ENCODE data around the gene ERVFRD-1. TPM values are rescaled to one million over a fixed set of nuclear protein-coding genes. Genes with fewer than 3 reads are reported as not detected.

ERVFRD-1 gene
- total RNA-seq, 2 experiments from 2014 or later: not detected

GRCh38 chr6:11129908-11130565, 18.5 kb upstream of the ERVFRD-1 start:
- POLR2A ChIA-PET: no interaction called here
- H3K27ac Mint-ChIP-seq: no peak overlapping the region
- CTCF ChIA-PET: interaction anchor here (1.3 kb wide), 1 partner anchor 34 kb away, joined by 3 read pairs; no protein-coding TSS in a partner anchor
- intact Hi-C loops (cut with micrococcal nuclease): no loop called here
- no peak for DNase-seq
- H3K4me3 Mint-ChIP-seq: no peak overlapping the region
- no peak for ATAC-seq
- no peaks in the 10 kb centered on the region for H3K9me3 Mint-ChIP-seq
- no peaks in the 10 kb centered on the region for H3K27me3 Mint-ChIP-seq
- peaks cover 14% of the 10 kb centered on the region for H3K4me1 Mint-ChIP-seq (ENCODE audit: low read depth)
- peaks cover 20% of the 10 kb centered on the region for H3K36me3 Mint-ChIP-seq (ENCODE audit: low read depth)
- TF ChIP-seq, protein P1, sequence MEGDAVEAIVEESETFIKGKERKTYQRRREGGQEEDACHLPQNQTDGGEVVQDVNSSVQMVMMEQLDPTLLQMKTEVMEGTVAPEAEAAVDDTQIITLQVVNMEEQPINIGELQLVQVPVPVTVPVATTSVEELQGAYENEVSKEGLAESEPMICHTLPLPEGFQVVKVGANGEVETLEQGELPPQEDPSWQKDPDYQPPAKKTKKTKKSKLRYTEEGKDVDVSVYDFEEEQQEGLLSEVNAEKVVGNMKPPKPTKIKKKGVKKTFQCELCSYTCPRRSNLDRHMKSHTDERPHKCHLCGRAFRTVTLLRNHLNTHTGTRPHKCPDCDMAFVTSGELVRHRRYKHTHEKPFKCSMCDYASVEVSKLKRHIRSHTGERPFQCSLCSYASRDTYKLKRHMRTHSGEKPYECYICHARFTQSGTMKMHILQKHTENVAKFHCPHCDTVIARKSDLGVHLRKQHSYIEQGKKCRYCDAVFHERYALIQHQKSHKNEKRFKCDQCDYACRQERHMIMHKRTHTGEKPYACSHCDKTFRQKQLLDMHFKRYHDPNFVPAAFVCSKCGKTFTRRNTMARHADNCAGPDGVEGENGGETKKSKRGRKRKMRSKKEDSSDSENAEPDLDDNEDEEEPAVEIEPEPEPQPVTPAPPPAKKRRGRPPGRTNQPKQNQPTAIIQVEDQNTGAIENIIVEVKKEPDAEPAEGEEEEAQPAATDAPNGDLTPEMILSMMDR (IDR thresholded peaks at IDR 0.05): no peak

- ATAC-seq (no peak), DNase-seq (no peak)
- Mint-ChIP-seq H3K4me3 (no peak overlapping the region), H3K27ac (no peak overlapping the region), H3K36me3 (ENCODE audit: low read depth) (peaks cover 13% of the 10 kb centered on the region), H3K9me3 (no peaks in the 10 kb centered on the region), H3K27me3 (no peaks in the 10 kb centered on the region), H3K4me1 (ENCODE audit: low read depth) (peaks cover 16% of the 10 kb centered on the region)
- intact Hi-C loops (cut with micrococcal nuclease): no loop called here
- TF ChIP-seq, protein P1 (IDR thresholded peaks at IDR 0.05): no peak
- POLR2A ChIA-PET: no interaction called here
- CTCF ChIA-PET: interaction anchor here (1.0 kb wide), 2 partner anchors 15 to 368 kb away, joined by 3 to 6 read pairs; no protein-coding TSS in a partner anchor
Measured at GRCh38 chr6:11128608-11129007, 17.1 kb upstream of the ERVFRD-1 start.

GRCh38 chr6:11126876-11127275, 15.4 kb upstream of the ERVFRD-1 start:
- H3K4me1 Mint-ChIP-seq (ENCODE audit: low read depth): peaks cover 28% of the 10 kb centered on the region
- no peak overlapping the region for H3K27ac Mint-ChIP-seq
- POLR2A ChIA-PET: no interaction called here
- H3K9me3 Mint-ChIP-seq: no peaks in the 10 kb centered on the region
- ATAC-seq (no peak), DNase-seq (no peak)
- no peak overlapping the region for H3K4me3 Mint-ChIP-seq
- TF ChIP-seq, protein P1 (IDR thresholded peaks at IDR 0.05): no peak
- CTCF ChIA-PET: interaction anchor here (0.8 kb wide), 1 partner anchor 370 kb away, joined by 3 read pairs; no protein-coding TSS in a partner anchor
- peaks cover 13% of the 10 kb centered on the region for H3K36me3 Mint-ChIP-seq (ENCODE audit: low read depth)
- no peaks in the 10 kb centered on the region for H3K27me3 Mint-ChIP-seq
- intact Hi-C loops (cut with micrococcal nuclease): no loop called here

GRCh38 chr6:11123978-11124377, 12.5 kb upstream of the ERVFRD-1 start:
- no peak for ATAC-seq
- H3K27me3 Mint-ChIP-seq: no peaks in the 10 kb centered on the region
- CTCF ChIA-PET: interaction anchor here (1.0 to 1.2 kb wide), 3 partner anchors 169 to 373 kb away, joined by 3 read pairs; no protein-coding TSS in a partner anchor

GRCh38 chr6:11122380-11122779, 10.9 kb upstream of the ERVFRD-1 start:
- ATAC-seq (no peak), DNase-seq (no peak)
- H3K4me1 Mint-ChIP-seq (ENCODE audit: low read depth): peaks cover 25% of the 10 kb centered on the region
- H3K27me3 Mint-ChIP-seq: no peaks in the 10 kb centered on the region
- H3K27ac Mint-ChIP-seq: no peak overlapping the region
- CTCF ChIA-PET: interaction anchor here (1.3 kb wide), 1 partner anchor 18 kb away, joined by 5 read pairs; no protein-coding TSS in a partner anchor
- intact Hi-C loops (cut with micrococcal nuclease): no loop called here
- no peak overlapping the region for H3K4me3 Mint-ChIP-seq
- POLR2A ChIA-PET: no interaction called here
- H3K36me3 Mint-ChIP-seq (ENCODE audit: low read depth): peaks cover 15% of the 10 kb centered on the region
- TF ChIP-seq, protein P1 (IDR thresholded peaks at IDR 0.05): no peak
- H3K9me3 Mint-ChIP-seq: no peaks in the 10 kb centered on the region

More at GRCh38 chr6:11123978-11124377, 12.5 kb upstream of the ERVFRD-1 start:
- no peak for DNase-seq
- H3K36me3 Mint-ChIP-seq (ENCODE audit: low read depth): peaks cover 14% of the 10 kb centered on the region
- H3K4me3 Mint-ChIP-seq: no peak overlapping the region
- H3K9me3 Mint-ChIP-seq: no peaks in the 10 kb centered on the region
- TF ChIP-seq, protein P1 (IDR thresholded peaks at IDR 0.05): no peak
- intact Hi-C loops (cut with micrococcal nuclease): no loop called here
- POLR2A ChIA-PET: no interaction called here
- no peak overlapping the region for H3K27ac Mint-ChIP-seq
- H3K4me1 Mint-ChIP-seq (ENCODE audit: low read depth): peaks cover 24% of the 10 kb centered on the region

All from activated CD8-positive, alpha-beta T cell treated with anti-CD3 and anti-CD28 coated beads for 36 hours (primary cell).